K562 (cell line): ENCODE results near the gene PSMA2. TPM values are rescaled to one million over a fixed set of nuclear protein-coding genes. Genes with fewer than 3 reads are reported as not detected.

ENCODE experiments used
- ATAC-seq: fragments of 200-7000 bp; cut with Tn5 transposase; 3 replicates; pipeline ENCODE4 v1.9.1; 2020; ENCODE audit warnings: moderate library complexity
- BruUV-seq: library from RNA; stranded (reverse); fragments of 400-500 nt; replicated peaks from 2 replicates; lab custom pipeline; 2021; lab: Mats Ljungman, UMichigan
- CTCF ChIA-PET: fragments of 300-600 bp; formaldehyde crosslinking; extraction: SDS; loops from one replicate; lab custom pipeline; 2021; ENCODE audit warnings: low intra/inter-chr PET ratio; lab: Yijun Ruan, JAX
- POLR2A ChIA-PET: fragments of 300-600, 350-650 bp; sonication (Branson Sonifier 250); formaldehyde crosslinking; extraction: SDS; loops from one replicate; lab custom pipeline; 2021; ENCODE audit warnings: antibody characterized with exemption, inconsistent platforms; lab: Yijun Ruan, JAX
- DNase-seq, 4 experiments: peaks; one replicate each; pipeline versions ENCODE4 v3.0.0 to v3.0.0-alpha.2; 2011 to 2018; ENCODE audit warnings: low spot score in 3 of 4, mixed read lengths in 3 of 4; ENCODE audit errors: extremely low read depth in 1 of 4
- FAIRE-seq: peaks from 2 replicates; lab custom pipeline; 2011; peaks lifted over from hg19 to GRCh38; lab: Jason Lieb, UNC
- H2AFZ ChIP-seq: 2 replicates; pipeline ENCODE4 v1.6.0; 2011; ENCODE audit warnings: low read depth, low read length, control low read depth, inconsistent platforms
- H3K27ac ChIP-seq: fragments of 200-600 bp; 3 replicates; pipeline ENCODE4 v1.8.0; 2011; ENCODE audit warnings: low read depth, mild to moderate bottlenecking, control low read depth, inconsistent platforms, low read length, moderate library complexity, mixed read lengths; ENCODE audit errors: extremely low read depth
- H3K27me3 ChIP-seq, 2 experiments: fragments of 300-600 bp in 1 of 2; 2 replicates in 1 of 2; 3 replicates in 1 of 2; pipeline versions ENCODE4 v1.6.0 to v1.8.0; 2011; ENCODE audit warnings: inconsistent platforms in 2 of 2, low read length in 2 of 2, mild to moderate bottlenecking in 1 of 2, mixed read lengths in 1 of 2, moderate library complexity in 1 of 2; ENCODE audit not compliant: control insufficient read depth in 2 of 2, insufficient read depth in 2 of 2
- H3K36me3 ChIP-seq: fragments of 300-600 bp; 3 replicates; pipeline ENCODE4 v1.8.0; 2011; ENCODE audit warnings: mild to moderate bottlenecking, low read length, inconsistent platforms; ENCODE audit not compliant: control insufficient read depth, insufficient read depth
- H3K4me1 ChIP-seq, 2 experiments: fragments of 200-600 bp in 1 of 2; replicated peaks in 1 of 2; 2 replicates in 1 of 2; 3 replicates in 1 of 2; pipeline versions ENCODE4 v1.5.1 to v1.8.0; 2011; ENCODE audit warnings: inconsistent platforms in 2 of 2, low read length in 2 of 2, mild to moderate bottlenecking in 1 of 2, mixed read lengths in 1 of 2, moderate library complexity in 1 of 2; ENCODE audit not compliant: control insufficient read depth in 2 of 2, insufficient read depth in 2 of 2
- H3K4me2 ChIP-seq: 2 replicates; pipeline ENCODE4 v1.6.1; 2011; ENCODE audit warnings: low read length, control low read depth, inconsistent platforms, mixed read lengths; ENCODE audit not compliant: insufficient read depth
- H3K4me3 ChIP-seq: fragments of 200-600 bp; sonication (generic), shearing (Covaris generic); 2 replicates; pipeline ENCODE4 v1.5.1; 2016; ENCODE audit warnings: control low read depth, inconsistent platforms
- H3K79me2 ChIP-seq: fragments of 200-600 bp; 3 replicates; pipeline ENCODE4 v1.8.0; 2011; ENCODE audit warnings: low read length, inconsistent platforms; ENCODE audit not compliant: control insufficient read depth, insufficient read depth
- H3K9ac ChIP-seq, 2 experiments: 2 replicates each; pipeline versions ENCODE4 v1.6.0 to v1.6.1; 2011; ENCODE audit warnings: low read depth in 2 of 2, low read length in 2 of 2, control low read depth in 1 of 2, inconsistent platforms in 1 of 2, mild to moderate bottlenecking in 1 of 2, mixed read lengths in 1 of 2; ENCODE audit not compliant: insufficient read depth in 1 of 2
- H3K9me1 ChIP-seq: one replicate; pipeline ENCODE4 v1.6.0; 2011; ENCODE audit warnings: inconsistent platforms, mild to moderate bottlenecking, low read length, moderate library complexity; ENCODE audit not compliant: control insufficient read depth, insufficient read depth
- H3K9me3 ChIP-seq: replicated peaks from 2 replicates; pipeline ENCODE4 v1.5.1; 2011; ENCODE audit warnings: low read depth, low read length, inconsistent platforms; ENCODE audit not compliant: control insufficient read depth, insufficient read depth
- H4K20me1 ChIP-seq: replicated peaks from 2 replicates; pipeline ENCODE4 v1.6.1; 2011; ENCODE audit warnings: low read length, inconsistent platforms, mixed read lengths; ENCODE audit not compliant: control insufficient read depth, insufficient read depth
- BCLAF1 ChIP-seq, 2 experiments: fragments of 450-650 bp in 1 of 2; IDR thresholded peaks; 2 replicates each; pipeline ENCODE4 v1.6.1; 2011 to 2017; ENCODE audit warnings: low read depth in 2 of 2, antibody characterized with exemption in 1 of 2, borderline replicate concordance in 1 of 2, low read length in 1 of 2, mild to moderate bottlenecking in 1 of 2, mixed read lengths in 1 of 2; ENCODE audit not compliant: control insufficient read depth in 1 of 2
- CC2D1A ChIP-seq: fragments of 450-650 bp; IDR thresholded peaks from 2 replicates; pipeline ENCODE4 v1.6.1; 2017; ENCODE audit warnings: mild to moderate bottlenecking
- CHD4 ChIP-seq: fragments of 200-600 bp; sonication (generic); IDR thresholded peaks from 3 replicates; pipeline ENCODE4 v1.6.1; 2012; ENCODE audit warnings: low read depth, mild to moderate bottlenecking, mixed read lengths, low read length, inconsistent platforms; ENCODE audit not compliant: insufficient read depth, insufficient replicate concordance, poor library complexity, severe bottlenecking
- ETV1 ChIP-seq: fragments of 450-650 bp; conservative IDR thresholded peaks from 2 replicates; pipeline ENCODE4 v1.6.1; 2016; ENCODE audit warnings: missing genetic modification characterization, control low read depth, low read depth, missing compliant biosample characterization
- FOXA1 ChIP-seq: fragments of 450-650 bp; IDR thresholded peaks from 2 replicates; pipeline ENCODE4 v1.6.1; 2016; ENCODE audit warnings: mild to moderate bottlenecking, borderline replicate concordance
- GATA2 ChIP-seq: sonication (generic); formaldehyde crosslinking; IDR thresholded peaks from 2 replicates; pipeline ENCODE4 v1.4.0; 2020; ENCODE audit warnings: mild to moderate bottlenecking, missing genetic modification reagents
- GTF2A2 ChIP-seq: IDR thresholded peaks from 2 replicates; pipeline ENCODE4 v1.6.1; 2016; ENCODE audit warnings: mild to moderate bottlenecking, missing genetic modification characterization, missing compliant biosample characterization
- KAT7 ChIP-seq: sonication (generic); formaldehyde crosslinking; IDR thresholded peaks from 2 replicates; pipeline ENCODE4 v1.8.0; 2022; ENCODE audit warnings: missing genetic modification reagents, mild to moderate bottlenecking, borderline replicate concordance
- MXI1 ChIP-seq: IDR thresholded peaks from 2 replicates; pipeline ENCODE4 v1.6.1; 2011; ENCODE audit warnings: low read depth, mild to moderate bottlenecking, improper control_type of control experiment, low read length
- MYC ChIP-seq, 2 experiments: fragments of 250-450 bp in 1 of 2; sonication (Bioruptor Pico) in 1 of 2; IDR thresholded peaks; 2 replicates each; pipeline versions ENCODE4 v1.5.1 to v1.6.1; 2012 to 2021; ENCODE audit warnings: low read depth in 2 of 2, borderline replicate concordance in 1 of 2, improper control_type of control experiment in 1 of 2, low read length in 1 of 2, mild to moderate bottlenecking in 1 of 2, moderate library complexity in 1 of 2
- NELFE ChIP-seq: IDR thresholded peaks from 2 replicates; pipeline ENCODE4 v1.6.1; 2011; ENCODE audit warnings: mild to moderate bottlenecking; ENCODE audit not compliant: insufficient read depth, insufficient read length
- SP1 ChIP-seq: sonication (generic); formaldehyde crosslinking; IDR thresholded peaks from 2 replicates; pipeline ENCODE4 v1.8.1; 2022; ENCODE audit warnings: mild to moderate bottlenecking, missing genetic modification reagents
- ZC3H8 ChIP-seq: fragments of 450-650 bp; IDR thresholded peaks from 2 replicates; pipeline ENCODE4 v1.6.1; 2017
- ZNF512 ChIP-seq: IDR thresholded peaks from 2 replicates; pipeline ENCODE4 v1.6.1; 2016; ENCODE audit warnings: missing genetic modification characterization, missing compliant biosample characterization
- ZNF586 ChIP-seq: fragments of 450-650 bp; formaldehyde crosslinking; conservative IDR thresholded peaks from 2 replicates; pipeline ENCODE4 v1.4.0; 2020; ENCODE audit warnings: mild to moderate bottlenecking, moderate library complexity
- whole genome bisulfite sequencing: fragments of 100-300 bp; shearing (Covaris generic); methylation state at CpG from one replicate; pipeline ENCODE4 v1.1.6; 2016; ENCODE audit warnings: low coverage, mixed read lengths; ENCODE audit not compliant: insufficient coverage; ENCODE audit errors: missing lambda C conversion rate; 5-methylcytosine and 5-hydroxymethylcytosine counted together
- in situ Hi-C: fragments of 300-500 bp; cut with MboI; formaldehyde crosslinking; loops from 4 replicates; pipeline ENCODE4 v1.15.0; 2018; ENCODE audit warnings: inconsistent platforms, mixed read lengths
- intact Hi-C: fragments of 100-400 bp; cut with micrococcal nuclease; formaldehyde crosslinking; loops from 2 replicates; pipeline ENCODE4 v1.14.2; 2022
- polyA plus RNA-seq, 8 experiments: library from polyadenylated mRNA; depleted of rRNA in 4 of 8; stranded (reverse) in 5 of 8; unstranded in 3 of 8; fragments of >200 nt; fragmentation: Nextera tagmentation in 2 of 8; fragmentation: Illumina TruSeq in 1 of 8; extraction: Ambion mirVana in 2 of 8; extraction: Trizol in 1 of 8; gene quantifications; 2 replicates each; pipeline versions ENCODE4 v1.2.1 to v1.2.3, GENCODE V29; 2011 to 2014; ENCODE audit warnings: inconsistent platforms in 1 of 8, missing spikeins in 1 of 8
- total RNA-seq, 7 experiments: library from RNA; depleted of rRNA in 6 of 7; stranded (reverse); fragments of >200 nt in 6 of 7; fragmentation: Illumina TruSeq in 2 of 7; extraction: Trizol in 2 of 7; gene quantifications; 2 replicates each; pipeline versions ENCODE4 v1.2.1 to v1.2.3, GENCODE V29; 2011 to 2021; ENCODE audit warnings: low replicate concordance in 1 of 7

Gene PSMA2
- total and polyA plus RNA-seq, 9 of the 15 experiments (the other 6 are each of a cell fraction or from before 2014, with no cell fraction given), result 91.7 to 1,070 (median 213) TPM

- Histone ChIP-seq H3K9ac (peak overlapping the region; percentile 51 to 66; a peak in 3 of 4 replicates), H3K9me1 (no peaks in the 10 kb centered on the region), H3K4me3 (peak overlapping the region; percentile 13; the same call in 1 of the 2 replicates), H3K27ac (peak overlapping the region; percentile 75), H2AFZ (peak overlapping the region; percentile 80), H3K4me2 (peak overlapping the region; percentile 67), H3K79me2 (no peaks in the 10 kb centered on the region), H3K27me3 (no peaks in the 10 kb centered on the region), H3K9me3 (no peaks in the 10 kb centered on the region), H3K4me1 (peaks cover 4 to 15% of the 10 kb centered on the region in 2 experiments; a peak in 4 of 5 replicates), H3K36me3 (no peaks in the 10 kb centered on the region; the same call in 2 of the 3 replicates), H4K20me1 (no peaks in the 10 kb centered on the region)
- DNase-seq, result peak; percentile 61 to 94 (median 79)
- 10% methylated on average over 4 of the region's 4 CpGs for WGBS
- peak; percentile 98 for ATAC-seq
- in situ Hi-C loops, result loop anchor here (10.0 to 25.0 kb wide), 2 partner anchors 159 to 316 kb away; no protein-coding TSS in a partner anchor
- no TSS peak for BruUV-seq
- intact Hi-C loops, result loop anchor here (1.0 kb wide), 1 partner anchor 40 kb away; no protein-coding TSS in a partner anchor
- POLR2A ChIA-PET, result interaction anchor here (0.6 to 1.8 kb wide), 6 partner anchors 10 to 1636 kb away, joined by 3 to 14 read pairs (median 6); partner anchors contain the start of genes MRPL32 and PSMA2
- FAIRE-seq, result peak; percentile 99
- CTCF ChIA-PET, result no interaction called here
- TF ChIP-seq MYC (IDR thresholded peaks at IDR 0.05; ENCODE audit: low read depth, low read length) (0 out of 2 replicates have a peak, but pooled peaks have one; percentile 24), MYC (CRISPR knock-in tag; IDR thresholded peaks at IDR 0.05; ENCODE audit: borderline replicate concordance, low read depth) (no peak), ZC3H8 (no peak), CHD4 (no peak), ETV1 (tag) (no peak), MXI1 (no peak), ZNF512 (tag) (no peak), KAT7 (CRISPR knock-in tag) (no peak), FOXA1 (no peak), SP1 (CRISPR knock-in tag) (0 out of 2 replicates have a peak, but pooled peaks have one; percentile 19), BCLAF1 (IDR thresholded peaks at IDR 0.05; ENCODE audit: borderline replicate concordance in 1 of 2, control insufficient read depth in 1 of 2, low read depth in 2 of 2, low read length in 1 of 2) (no peak), ZNF586 (no peak), NELFE (no peak), CC2D1A (no peak), GTF2A2 (tag) (no peak), GATA2 (no peak)
Measured at GRCh38 chr7:42945821-42946626, 14.1 kb upstream of the PSMA2 start.
